GF-D8 (cell line): ENCODE data around the gene GSDME.

Source experiments
- DNase-seq: peaks from one replicate; lab custom pipeline; 2025; lab: John Stamatoyannopoulos, UW

GSDME gene

DNA sequence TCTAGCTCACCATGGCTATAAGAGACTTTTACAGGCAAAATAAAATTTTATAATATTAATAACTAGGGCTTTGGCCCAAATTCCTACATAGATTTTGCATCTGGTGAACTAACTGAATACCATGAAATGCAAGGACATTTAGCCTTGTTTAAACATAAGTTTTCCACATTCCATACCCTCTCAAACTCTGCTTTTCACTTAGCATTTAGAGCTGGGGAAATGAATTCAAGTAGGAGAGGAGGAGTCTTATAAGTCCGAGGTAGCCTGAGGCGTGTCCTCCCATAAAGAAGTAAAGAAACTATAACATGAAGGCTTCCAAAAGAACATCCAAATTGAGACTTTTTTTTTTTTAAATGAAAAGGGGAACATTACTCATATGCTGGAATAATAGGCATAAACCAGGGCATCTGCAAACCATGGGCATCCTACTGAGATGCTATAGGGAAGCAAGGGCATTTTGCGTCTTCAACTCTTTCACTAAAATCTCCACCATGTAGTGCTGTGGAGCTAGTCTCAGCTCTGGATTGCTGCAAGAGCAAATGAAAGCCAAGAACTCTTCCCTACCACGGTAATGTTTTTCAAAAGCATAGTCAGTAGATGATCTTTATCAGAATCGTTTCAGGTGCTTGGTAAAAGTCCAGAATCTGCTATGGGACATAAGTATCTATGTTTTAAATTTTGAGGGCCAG is 104.9 kb downstream of the GSDME start:
- no peak for DNase-seq
